Liver (tissue), 9 donors: ENCODE results near the gene SLC2A9. TPM values are rescaled to one million over a fixed set of nuclear protein-coding genes. Genes with fewer than 3 reads are reported as not detected.

Experiments
- DNase-seq: peaks from one replicate; pipeline ENCODE4 v3.0.0-alpha.2; 2017; ENCODE audit warnings: low spot score
- H3K27ac ChIP-seq, 2 donors: one replicate each; pipeline ENCODE4 v1.7.0; 2013; ENCODE audit warnings: inconsistent platforms in 2 of 2, low read length in 2 of 2, control low read depth in 1 of 2, low read depth in 1 of 2, mild to moderate bottlenecking in 1 of 2
- H3K27me3 ChIP-seq, 4 donors: one replicate each; pipeline versions ENCODE4 v1.6.1 to v1.7.0; 2013; ENCODE audit warnings: low read length in 3 of 4, inconsistent platforms in 1 of 4, mild to moderate bottlenecking in 1 of 4, moderate library complexity in 1 of 4; ENCODE audit not compliant: control insufficient read depth in 4 of 4, insufficient read depth in 4 of 4
- H3K36me3 ChIP-seq, 4 donors: one replicate each; pipeline versions ENCODE4 v1.6.1 to v1.7.0; 2013; ENCODE audit warnings: low read length in 3 of 4, mild to moderate bottlenecking in 3 of 4, low read depth in 1 of 4, moderate library complexity in 1 of 4; ENCODE audit not compliant: control insufficient read depth in 4 of 4, insufficient read depth in 3 of 4
- H3K4me1 ChIP-seq, 4 donors: one replicate each; pipeline versions ENCODE4 v1.6.1 to v1.7.0; 2013; ENCODE audit warnings: low read length in 3 of 4, mild to moderate bottlenecking in 3 of 4, moderate library complexity in 1 of 4; ENCODE audit not compliant: control insufficient read depth in 4 of 4, insufficient read depth in 4 of 4
- H3K4me3 ChIP-seq, 3 donors: one replicate each; pipeline versions ENCODE4 v1.6.1 to v1.7.0; 2013; ENCODE audit warnings: low read length in 3 of 3, control low read depth in 1 of 3, low read depth in 1 of 3, mild to moderate bottlenecking in 1 of 3
- H3K9ac ChIP-seq, 2 donors: one replicate each; pipeline ENCODE4 v1.7.0; 2013; ENCODE audit warnings: low read length in 2 of 2, mild to moderate bottlenecking in 2 of 2, moderate library complexity in 2 of 2, control low read depth in 1 of 2, low read depth in 1 of 2
- H3K9me3 ChIP-seq, 4 donors: one replicate each; pipeline versions ENCODE4 v1.6.1 to v1.7.0; 2013; ENCODE audit warnings: low read length in 3 of 4; ENCODE audit not compliant: control insufficient read depth in 4 of 4
- EGR1 ChIP-seq, 2 donors: IDR thresholded peaks; 2 replicates each; pipeline ENCODE4 v1.6.1; 2016 to 2018; ENCODE audit warnings: antibody characterized with exemption in 2 of 2, low read depth in 2 of 2
- FOXA1 ChIP-seq: IDR thresholded peaks from 2 replicates; pipeline ENCODE4 v1.6.1; 2016; ENCODE audit warnings: antibody characterized with exemption
- FOXA2 ChIP-seq: IDR thresholded peaks from 2 replicates; pipeline ENCODE4 v1.6.1; 2016; ENCODE audit warnings: antibody characterized with exemption
- GABPA ChIP-seq, 2 donors: IDR thresholded peaks in 1 of 2; conservative IDR thresholded peaks in 1 of 2; 2 replicates each; pipeline ENCODE4 v1.6.1; 2016; ENCODE audit warnings: antibody characterized with exemption in 2 of 2, mild to moderate bottlenecking in 1 of 2, moderate library complexity in 1 of 2
- HNF4A ChIP-seq, 2 donors: conservative IDR thresholded peaks; 2 replicates each; pipeline ENCODE4 v1.6.1; 2016; ENCODE audit warnings: antibody characterized with exemption in 2 of 2, mild to moderate bottlenecking in 2 of 2
- HNF4G ChIP-seq: IDR thresholded peaks from 2 replicates; pipeline ENCODE4 v1.6.1; 2016; ENCODE audit warnings: antibody characterized with exemption
- JUND ChIP-seq, 2 donors: IDR thresholded peaks; 2 replicates each; pipeline ENCODE4 v1.6.1; 2016; ENCODE audit warnings: antibody characterized with exemption in 2 of 2
- MAX ChIP-seq: IDR thresholded peaks from 2 replicates; pipeline ENCODE4 v1.6.1; 2016; ENCODE audit warnings: antibody characterized with exemption
- NR2F2 ChIP-seq: IDR thresholded peaks from 2 replicates; pipeline ENCODE4 v1.6.1; 2016; ENCODE audit warnings: antibody characterized with exemption
- RAD21 ChIP-seq, 2 donors: IDR thresholded peaks; 2 replicates each; pipeline ENCODE4 v1.6.1; 2016; ENCODE audit warnings: antibody characterized with exemption in 2 of 2, mild to moderate bottlenecking in 2 of 2
- RXRA ChIP-seq, 2 donors: IDR thresholded peaks; 2 replicates each; pipeline ENCODE4 v1.6.1; 2017 to 2018; ENCODE audit warnings: antibody characterized with exemption in 2 of 2, mild to moderate bottlenecking in 1 of 2
- SP1 ChIP-seq: IDR thresholded peaks from 2 replicates; pipeline ENCODE4 v1.6.1; 2018; ENCODE audit warnings: antibody characterized with exemption, mild to moderate bottlenecking
- TAF1 ChIP-seq: conservative IDR thresholded peaks from 2 replicates; pipeline ENCODE4 v1.6.1; 2016; ENCODE audit warnings: antibody characterized with exemption, mild to moderate bottlenecking
- YY1 ChIP-seq: IDR thresholded peaks from 2 replicates; pipeline ENCODE4 v1.6.1; 2016; ENCODE audit warnings: antibody characterized with exemption, mild to moderate bottlenecking
- WGBS: extraction: QIAGEN DNeasy Blood & Tissue Kit; methylation state at CpG from one replicate; pipeline ENCODE4 v1.1.7; 2013; 5-methylcytosine and 5-hydroxymethylcytosine counted together
- polyA plus RNA-seq, 2 donors: library from polyadenylated mRNA; stranded (reverse) in 1 of 2; unstranded in 1 of 2; fragments of 200-250 nt in 1 of 2; fragments of >200 nt in 1 of 2; fragmentation: Nextera tagmentation in 1 of 2; extraction: Ambion mirVana in 1 of 2; gene quantifications; one replicate each; pipeline versions ENCODE4 v1.2.1 to v1.2.3, GENCODE V29; 2013 to 2015
- total RNA-seq, 2 donors: library from RNA; depleted of rRNA; stranded (reverse); fragments of >200 nt; gene quantifications; one replicate each; pipeline ENCODE4 v1.2.3, GENCODE V29; 2014
- TF ChIP-seq, protein P1 (sequence below): IDR thresholded peaks from 2 replicates; pipeline ENCODE4 v1.6.1; 2016; ENCODE audit warnings: antibody characterized with exemption, mild to moderate bottlenecking
- TF ChIP-seq, protein P2 (sequence below): fragments of 150-350 bp; IDR thresholded peaks from 2 replicates; pipeline ENCODE4 v1.5.1; 2017; ENCODE audit warnings: improper control_type of control experiment, low read depth, low read length; ENCODE audit not compliant: missing input control
- TF ChIP-seq, protein P3 (sequence below): IDR thresholded peaks from 2 replicates; pipeline ENCODE4 v1.6.1; 2016; ENCODE audit warnings: antibody characterized with exemption
- TF ChIP-seq, protein P4 (sequence below): IDR thresholded peaks from 2 replicates; pipeline ENCODE4 v1.6.1; 2016; ENCODE audit warnings: antibody characterized with exemption
- donor health status: healthy.
- donor health status: healthy.
- donor health status: healthy.
- donor health status: healthy.
- donor health status: healthy.

The SLC2A9 gene
- total and polyA plus RNA-seq, 4 donors, result 6.2 to 49.0 (median 21.6) TPM

DNA sequence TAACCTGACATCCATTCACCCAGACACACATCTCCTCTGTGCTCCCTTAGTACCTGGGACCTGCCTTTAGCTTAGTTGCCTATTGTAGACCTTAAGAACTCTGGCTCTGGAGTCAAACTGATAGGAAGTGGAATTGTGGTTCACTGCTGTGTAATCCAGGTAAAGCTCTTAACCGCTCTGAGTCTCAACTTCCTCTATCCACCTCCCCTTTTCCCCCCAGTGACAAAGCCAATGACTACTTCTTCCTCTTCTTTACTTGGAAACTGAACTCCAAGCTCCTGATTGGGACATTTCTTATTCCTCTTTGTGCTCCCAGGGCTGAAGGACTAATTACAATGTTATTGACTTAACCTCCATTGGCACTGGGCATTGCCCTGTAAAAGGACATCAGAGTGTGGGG is 145.8 kb downstream of the SLC2A9 start:
- H3K36me3 ChIP-seq, result peaks cover 0 to 3% (median 1%) of the 10 kb centered on the region in 4 donors
- H3K4me1 ChIP-seq, result no peaks in the 10 kb centered on the region
- H3K9me3 ChIP-seq, result no peaks in the 10 kb centered on the region
- H3K4me3 ChIP-seq, result no peak overlapping the region
- no peak overlapping the region for H3K9ac ChIP-seq
- TF ChIP-seq FOXA1 (no peak), YY1 (no peak), NR2F2 (no peak), RXRA (IDR thresholded peaks at IDR 0.05) (no peak), HNF4A (conservative IDR thresholded peaks at IDR 0.05) (no peak), FOXA2 (no peak), RAD21 (IDR thresholded peaks at IDR 0.05) (no peak), MAX (no peak), JUND (IDR thresholded peaks at IDR 0.05) (no peak), HNF4G (no peak), TAF1 (no peak), SP1 (no peak), GABPA (IDR thresholded peaks at IDR 0.05 in 1 of 2, conservative IDR thresholded peaks at IDR 0.05 in 1 of 2) (no peak), EGR1 (IDR thresholded peaks at IDR 0.05; ENCODE audit: low read depth in 2 of 2) (no peak)
- TF ChIP-seq, protein P1, sequence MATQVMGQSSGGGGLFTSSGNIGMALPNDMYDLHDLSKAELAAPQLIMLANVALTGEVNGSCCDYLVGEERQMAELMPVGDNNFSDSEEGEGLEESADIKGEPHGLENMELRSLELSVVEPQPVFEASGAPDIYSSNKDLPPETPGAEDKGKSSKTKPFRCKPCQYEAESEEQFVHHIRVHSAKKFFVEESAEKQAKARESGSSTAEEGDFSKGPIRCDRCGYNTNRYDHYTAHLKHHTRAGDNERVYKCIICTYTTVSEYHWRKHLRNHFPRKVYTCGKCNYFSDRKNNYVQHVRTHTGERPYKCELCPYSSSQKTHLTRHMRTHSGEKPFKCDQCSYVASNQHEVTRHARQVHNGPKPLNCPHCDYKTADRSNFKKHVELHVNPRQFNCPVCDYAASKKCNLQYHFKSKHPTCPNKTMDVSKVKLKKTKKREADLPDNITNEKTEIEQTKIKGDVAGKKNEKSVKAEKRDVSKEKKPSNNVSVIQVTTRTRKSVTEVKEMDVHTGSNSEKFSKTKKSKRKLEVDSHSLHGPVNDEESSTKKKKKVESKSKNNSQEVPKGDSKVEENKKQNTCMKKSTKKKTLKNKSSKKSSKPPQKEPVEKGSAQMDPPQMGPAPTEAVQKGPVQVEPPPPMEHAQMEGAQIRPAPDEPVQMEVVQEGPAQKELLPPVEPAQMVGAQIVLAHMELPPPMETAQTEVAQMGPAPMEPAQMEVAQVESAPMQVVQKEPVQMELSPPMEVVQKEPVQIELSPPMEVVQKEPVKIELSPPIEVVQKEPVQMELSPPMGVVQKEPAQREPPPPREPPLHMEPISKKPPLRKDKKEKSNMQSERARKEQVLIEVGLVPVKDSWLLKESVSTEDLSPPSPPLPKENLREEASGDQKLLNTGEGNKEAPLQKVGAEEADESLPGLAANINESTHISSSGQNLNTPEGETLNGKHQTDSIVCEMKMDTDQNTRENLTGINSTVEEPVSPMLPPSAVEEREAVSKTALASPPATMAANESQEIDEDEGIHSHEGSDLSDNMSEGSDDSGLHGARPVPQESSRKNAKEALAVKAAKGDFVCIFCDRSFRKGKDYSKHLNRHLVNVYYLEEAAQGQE, result no peak
- TF ChIP-seq, protein P2, sequence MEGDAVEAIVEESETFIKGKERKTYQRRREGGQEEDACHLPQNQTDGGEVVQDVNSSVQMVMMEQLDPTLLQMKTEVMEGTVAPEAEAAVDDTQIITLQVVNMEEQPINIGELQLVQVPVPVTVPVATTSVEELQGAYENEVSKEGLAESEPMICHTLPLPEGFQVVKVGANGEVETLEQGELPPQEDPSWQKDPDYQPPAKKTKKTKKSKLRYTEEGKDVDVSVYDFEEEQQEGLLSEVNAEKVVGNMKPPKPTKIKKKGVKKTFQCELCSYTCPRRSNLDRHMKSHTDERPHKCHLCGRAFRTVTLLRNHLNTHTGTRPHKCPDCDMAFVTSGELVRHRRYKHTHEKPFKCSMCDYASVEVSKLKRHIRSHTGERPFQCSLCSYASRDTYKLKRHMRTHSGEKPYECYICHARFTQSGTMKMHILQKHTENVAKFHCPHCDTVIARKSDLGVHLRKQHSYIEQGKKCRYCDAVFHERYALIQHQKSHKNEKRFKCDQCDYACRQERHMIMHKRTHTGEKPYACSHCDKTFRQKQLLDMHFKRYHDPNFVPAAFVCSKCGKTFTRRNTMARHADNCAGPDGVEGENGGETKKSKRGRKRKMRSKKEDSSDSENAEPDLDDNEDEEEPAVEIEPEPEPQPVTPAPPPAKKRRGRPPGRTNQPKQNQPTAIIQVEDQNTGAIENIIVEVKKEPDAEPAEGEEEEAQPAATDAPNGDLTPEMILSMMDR, result no peak
- TF ChIP-seq, protein P3, sequence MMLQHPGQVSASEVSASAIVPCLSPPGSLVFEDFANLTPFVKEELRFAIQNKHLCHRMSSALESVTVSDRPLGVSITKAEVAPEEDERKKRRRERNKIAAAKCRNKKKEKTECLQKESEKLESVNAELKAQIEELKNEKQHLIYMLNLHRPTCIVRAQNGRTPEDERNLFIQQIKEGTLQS, result no peak
- TF ChIP-seq, protein P4, sequence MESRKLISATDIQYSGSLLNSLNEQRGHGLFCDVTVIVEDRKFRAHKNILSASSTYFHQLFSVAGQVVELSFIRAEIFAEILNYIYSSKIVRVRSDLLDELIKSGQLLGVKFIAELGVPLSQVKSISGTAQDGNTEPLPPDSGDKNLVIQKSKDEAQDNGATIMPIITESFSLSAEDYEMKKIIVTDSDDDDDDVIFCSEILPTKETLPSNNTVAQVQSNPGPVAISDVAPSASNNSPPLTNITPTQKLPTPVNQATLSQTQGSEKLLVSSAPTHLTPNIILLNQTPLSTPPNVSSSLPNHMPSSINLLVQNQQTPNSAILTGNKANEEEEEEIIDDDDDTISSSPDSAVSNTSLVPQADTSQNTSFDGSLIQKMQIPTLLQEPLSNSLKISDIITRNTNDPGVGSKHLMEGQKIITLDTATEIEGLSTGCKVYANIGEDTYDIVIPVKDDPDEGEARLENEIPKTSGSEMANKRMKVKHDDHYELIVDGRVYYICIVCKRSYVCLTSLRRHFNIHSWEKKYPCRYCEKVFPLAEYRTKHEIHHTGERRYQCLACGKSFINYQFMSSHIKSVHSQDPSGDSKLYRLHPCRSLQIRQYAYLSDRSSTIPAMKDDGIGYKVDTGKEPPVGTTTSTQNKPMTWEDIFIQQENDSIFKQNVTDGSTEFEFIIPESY, result no peak
- H3K27me3 ChIP-seq, result no peaks in the 10 kb centered on the region
- no peak overlapping the region for H3K27ac ChIP-seq
- WGBS, result 85% methylated on average over 1 of the region's 1 CpG
- DNase-seq, result no peak
